IMR-90 (cell line): ENCODE measurements around the gene CWC22. TPM values are rescaled to one million over a fixed set of nuclear protein-coding genes. Genes with fewer than 3 reads are reported as not detected.

ENCODE experiments used
- ATAC-seq: fragments of 200-7000 bp; cut with Tn5 transposase; 2 replicates; pipeline ENCODE4 v1.9.1; 2020; ENCODE audit warnings: low read depth, mild to moderate bottlenecking, moderate library complexity
- BruUV-seq: library from RNA; stranded (reverse); fragments of 400-500 nt; replicated peaks from 2 replicates; lab custom pipeline; 2021; lab: Mats Ljungman, UMichigan
- CTCF ChIA-PET: fragments of 300-600 bp; formaldehyde crosslinking; extraction: SDS; loops from one replicate; lab custom pipeline; 2021; ENCODE audit warnings: antibody characterized with exemption; lab: Yijun Ruan, JAX
- POLR2A ChIA-PET: fragments of 300-600 bp; sonication (Branson Sonifier 250); formaldehyde crosslinking; loops from one replicate; lab custom pipeline; 2022; ENCODE audit warnings: antibody characterized with exemption; ENCODE audit not compliant: unreplicated experiment; lab: Charles Lee
- DNase-seq: peaks from one replicate; pipeline ENCODE4 v3.0.0; 2013
- H2AFZ ChIP-seq: replicated peaks from 2 replicates; pipeline ENCODE3; 2013; ENCODE audit warnings: low read length, mild to moderate bottlenecking; ENCODE audit not compliant: poor library complexity
- H2AK5ac ChIP-seq: 2 replicates; pipeline ENCODE4 v1.6.1; 2013; ENCODE audit warnings: low read depth, low read length, inconsistent platforms
- H2AK9ac ChIP-seq: replicated peaks from 2 replicates; pipeline ENCODE3; 2013; ENCODE audit warnings: mild to moderate bottlenecking, low read depth, low read length, moderate library complexity; ENCODE audit not compliant: poor library complexity
- H2BK120ac ChIP-seq: 2 replicates; pipeline ENCODE4 v1.6.1; 2013; ENCODE audit warnings: low read depth, low read length, inconsistent platforms
- H2BK15ac ChIP-seq: 3 replicates; pipeline ENCODE4 v1.6.1; 2013; ENCODE audit warnings: low read depth, low read length, inconsistent platforms
- H2BK20ac ChIP-seq: 2 replicates; pipeline ENCODE4 v1.6.1; 2013; ENCODE audit warnings: low read depth, mild to moderate bottlenecking, inconsistent platforms, low read length, moderate library complexity
- H2BK5ac ChIP-seq: 2 replicates; pipeline ENCODE4 v1.6.1; 2013; ENCODE audit warnings: mild to moderate bottlenecking, low read depth, low read length, inconsistent platforms; ENCODE audit not compliant: poor library complexity, severe bottlenecking
- H3K14ac ChIP-seq: replicated peaks from 2 replicates; pipeline ENCODE4 v1.6.1; 2013; ENCODE audit warnings: low read depth, low read length, inconsistent platforms
- H3K18ac ChIP-seq: 2 replicates; pipeline ENCODE4 v1.6.1; 2013; ENCODE audit warnings: low read depth, low read length, control low read depth
- H3K23ac ChIP-seq: 2 replicates; pipeline ENCODE4 v1.6.1; 2013; ENCODE audit warnings: low read depth, low read length, inconsistent platforms
- H3K27ac ChIP-seq: 2 replicates; pipeline ENCODE4 v1.5.1; 2013; ENCODE audit warnings: mild to moderate bottlenecking, control low read depth, low read length; ENCODE audit not compliant: insufficient read depth
- H3K27me3 ChIP-seq: 2 replicates; pipeline ENCODE4 v1.6.1; 2013; ENCODE audit warnings: low read length; ENCODE audit not compliant: control insufficient read depth, insufficient read depth
- H3K36me3 ChIP-seq: 2 replicates; pipeline ENCODE4 v1.6.1; 2013; ENCODE audit warnings: low read length, mixed read lengths; ENCODE audit not compliant: control insufficient read depth, insufficient read depth
- H3K4ac ChIP-seq: 2 replicates; pipeline ENCODE4 v1.6.1; 2013; ENCODE audit warnings: low read depth, low read length, inconsistent platforms
- H3K4me1 ChIP-seq: 2 replicates; pipeline ENCODE4 v1.6.1; 2013; ENCODE audit warnings: low read length, mixed read lengths; ENCODE audit not compliant: control insufficient read depth, insufficient read depth
- H3K4me2 ChIP-seq: 2 replicates; pipeline ENCODE4 v1.6.1; 2013; ENCODE audit warnings: low read depth, mild to moderate bottlenecking, control low read depth, low read length, moderate library complexity
- H3K4me3 ChIP-seq: 2 replicates; pipeline ENCODE4 v1.5.1; 2013; ENCODE audit warnings: low read depth, mild to moderate bottlenecking, control low read depth, low read length, moderate library complexity; ENCODE audit not compliant: insufficient read depth
- H3K56ac ChIP-seq: 2 replicates; pipeline ENCODE4 v1.6.1; 2013; ENCODE audit warnings: low read length, inconsistent platforms; ENCODE audit not compliant: insufficient read depth; ENCODE audit errors: extremely low read depth
- H3K79me1 ChIP-seq, 2 experiments: 2 replicates each; pipeline ENCODE4 v1.6.1; 2013; ENCODE audit warnings: low read length in 2 of 2, inconsistent platforms in 1 of 2, low read depth in 1 of 2
- H3K9ac ChIP-seq: 2 replicates; pipeline ENCODE4 v1.6.1; 2013; ENCODE audit warnings: low read depth, low read length, control low read depth
- H3K9me1 ChIP-seq: 2 replicates; pipeline ENCODE4 v1.6.1; 2013; ENCODE audit warnings: low read length, inconsistent platforms; ENCODE audit not compliant: insufficient read depth
- H3K9me3 ChIP-seq: 2 replicates; pipeline ENCODE4 v1.6.1; 2013; ENCODE audit warnings: low read length; ENCODE audit not compliant: control insufficient read depth, insufficient read depth
- H4K20me1 ChIP-seq: 2 replicates; pipeline ENCODE4 v1.6.1; 2013; ENCODE audit warnings: low read length, inconsistent platforms; ENCODE audit not compliant: insufficient read depth
- H4K5ac ChIP-seq: 2 replicates; pipeline ENCODE4 v1.6.1; 2013; ENCODE audit warnings: mild to moderate bottlenecking, low read depth, low read length, control low read depth
- H4K8ac ChIP-seq, 2 experiments: 2 replicates each; pipeline ENCODE4 v1.6.1; 2013; ENCODE audit warnings: low read depth in 2 of 2, low read length in 2 of 2, control low read depth in 1 of 2, inconsistent platforms in 1 of 2
- H4K91ac ChIP-seq: 2 replicates; pipeline ENCODE4 v1.6.1; 2013; ENCODE audit warnings: low read depth, low read length, inconsistent platforms; ENCODE audit not compliant: insufficient read depth
- CEBPB ChIP-seq: IDR thresholded peaks from 2 replicates; pipeline ENCODE4 v1.6.1; 2012; ENCODE audit warnings: low read depth, low read length, improper control_type of control experiment
- CHD1 ChIP-seq: IDR thresholded peaks from 2 replicates; pipeline ENCODE4 v1.6.1; 2012; ENCODE audit warnings: low read depth, low read length, improper control_type of control experiment
- CTCF ChIP-seq: conservative IDR thresholded peaks from 2 replicates; pipeline ENCODE4 v1.5.1; 2012; ENCODE audit warnings: mild to moderate bottlenecking, low read depth, low read length, improper control_type of control experiment
- ELK1 ChIP-seq: fragments of 150-350 bp; IDR thresholded peaks from 2 replicates; pipeline ENCODE4 v1.6.1; 2016; ENCODE audit warnings: low read depth, mild to moderate bottlenecking, low read length, moderate library complexity, borderline replicate concordance
- FOS ChIP-seq: fragments of 150-350 bp; IDR thresholded peaks from 2 replicates; pipeline ENCODE4 v1.6.1; 2016; ENCODE audit warnings: low read depth, low read length
- MAFK ChIP-seq: IDR thresholded peaks from 2 replicates; pipeline ENCODE4 v1.6.1; 2012; ENCODE audit warnings: low read depth, low read length, improper control_type of control experiment
- MAZ ChIP-seq: IDR thresholded peaks from 2 replicates; pipeline ENCODE4 v1.6.1; 2012; ENCODE audit warnings: low read depth, mild to moderate bottlenecking, low read length, improper control_type of control experiment, moderate library complexity, borderline replicate concordance
- MXI1 ChIP-seq: IDR thresholded peaks from 2 replicates; pipeline ENCODE4 v1.6.1; 2012; ENCODE audit warnings: low read depth, mild to moderate bottlenecking, low read length, moderate library complexity, borderline replicate concordance
- NFE2L2 ChIP-seq: fragments of 150-350 bp; IDR thresholded peaks from 2 replicates; pipeline ENCODE4 v1.6.1; 2016; ENCODE audit warnings: low read depth, mild to moderate bottlenecking, low read length
- POLR2A ChIP-seq: IDR thresholded peaks from 2 replicates; pipeline ENCODE4 v1.6.1; 2012; ENCODE audit warnings: mild to moderate bottlenecking, low read depth, low read length
- RAD21 ChIP-seq: IDR thresholded peaks from 2 replicates; pipeline ENCODE4 v1.6.1; 2012; ENCODE audit warnings: low read length, improper control_type of control experiment
- RCOR1 ChIP-seq: IDR thresholded peaks from 2 replicates; pipeline ENCODE4 v1.6.1; 2012; ENCODE audit warnings: mild to moderate bottlenecking, low read length, improper control_type of control experiment; ENCODE audit not compliant: insufficient replicate concordance
- RFX5 ChIP-seq: IDR thresholded peaks from 2 replicates; pipeline ENCODE4 v1.8.0; 2012; ENCODE audit warnings: low read depth, mild to moderate bottlenecking, low read length, moderate library complexity
- SMC3 ChIP-seq: fragments of 150-350 bp; IDR thresholded peaks from 2 replicates; pipeline ENCODE4 v1.6.1; 2016; ENCODE audit warnings: low read depth, mild to moderate bottlenecking, antibody characterized with exemption, low read length, moderate library complexity
- USF2 ChIP-seq: fragments of 150-350 bp; IDR thresholded peaks from 2 replicates; pipeline ENCODE4 v1.6.1; 2017; ENCODE audit warnings: mild to moderate bottlenecking, antibody characterized with exemption, low read length, low read depth
- whole genome bisulfite sequencing, 2 experiments: methylation state at CpG; one replicate each; pipeline versions ENCODE4 v1.1.5 to v1.1.7; 2013; ENCODE audit warnings: missing lambda C conversion rate in 2 of 2; ENCODE audit not compliant: insufficient read length in 1 of 2; ENCODE audit errors: extremely low coverage in 2 of 2; 5-methylcytosine and 5-hydroxymethylcytosine counted together
- dilution Hi-C: fragments of 300-500 bp; cut with HindIII; formaldehyde crosslinking; loops from one replicate; pipeline ENCODE4 v1.14.3; 2018; ENCODE audit warnings: low sequenced_read_pairs; ENCODE audit not compliant: unreplicated experiment
- in situ Hi-C: fragments of 300-500 bp; cut with MboI; formaldehyde crosslinking; loops from 3 replicates; pipeline ENCODE4 v1.14.3; 2019; ENCODE audit warnings: low sequenced_read_pairs, inconsistent platforms, mixed read lengths
- intact Hi-C: fragments of 100-400 bp; cut with micrococcal nuclease; formaldehyde crosslinking; loops from 2 replicates; pipeline ENCODE4 v1.10.0; 2022
- polyA plus RNA-seq, 3 experiments: library from polyadenylated mRNA; depleted of rRNA; stranded (reverse); fragments of >200 nt; gene quantifications; 2 replicates each; pipeline ENCODE4 v1.2.3, GENCODE V29; 2012; ENCODE audit warnings: low replicate concordance in 1 of 3
- total RNA-seq: library from RNA; depleted of rRNA; stranded (reverse); fragments of >200 nt; gene quantifications from 2 replicates; pipeline ENCODE4 v1.2.3, GENCODE V29; 2012

The CWC22 gene
- total and polyA plus RNA-seq, 2 of the 4 experiments (the other 2 are of a cell fraction): 4.5 to 17.9 TPM

GRCh38 chr2:180056367-180057118 is 49.4 kb upstream of the CWC22 start:
- TF ChIP-seq CTCF (no peak), MAZ (no peak), NFE2L2 (no peak), SMC3 (no peak), RFX5 (no peak), RCOR1 (no peak), ELK1 (no peak), USF2 (no peak), RAD21 (no peak), MAFK (no peak), POLR2A (no peak), CEBPB (no peak), CHD1 (no peak), MXI1 (no peak), FOS (no peak)
- DNase-seq: no peak
- no peak for ATAC-seq
- Histone ChIP-seq H3K27ac (no peak overlapping the region), H3K23ac (no peak overlapping the region), H4K91ac (no peak overlapping the region), H3K4me3 (no peak overlapping the region), H3K14ac (no peak overlapping the region), H3K27me3 (no peaks in the 10 kb centered on the region; the same call in none of the 2 replicates), H2AK9ac (no peak overlapping the region), H2AK5ac (no peak overlapping the region), H3K9ac (no peak overlapping the region), H3K9me1 (no peaks in the 10 kb centered on the region), H3K36me3 (no peaks in the 10 kb centered on the region), H2AFZ (no peak overlapping the region), H4K8ac (no peak overlapping the region), H2BK15ac (no peak overlapping the region), H3K4me1 (no peaks in the 10 kb centered on the region), H2BK20ac (no peak overlapping the region), H4K20me1 (no peaks in the 10 kb centered on the region), H3K18ac (no peak overlapping the region), H3K9me3 (no peaks in the 10 kb centered on the region), H3K4me2 (no peak overlapping the region), H2BK120ac (no peak overlapping the region), H4K5ac (no peak overlapping the region), H3K4ac (no peak overlapping the region), H2BK5ac (no peak overlapping the region), H3K79me1 (no peaks in the 10 kb centered on the region), H3K56ac (no peak overlapping the region)
- CTCF ChIA-PET: interaction anchor here (0.5 kb wide), 1 partner anchor 1071 kb away, joined by 3 read pairs; no protein-coding TSS in a partner anchor
- WGBS, 2 experiments: 76% methylated on average over 3 of the region's 15 CpGs; no CpG with 5 or more reads in 1 of the 2 experiments
- in situ Hi-C loops: loop anchor here (25.0 kb wide), 1 partner anchor 644 kb away; no protein-coding TSS in a partner anchor
- intact Hi-C loops: no loop called here
- BruUV-seq: no TSS peak
- dilution Hi-C loops: no loop called here
- POLR2A ChIA-PET: no interaction called here
